HG03095 (cell line): ENCODE results near the gene LAMA1.

Experiments
- ATAC-seq: cut with Tn5 transposase; IDR thresholded peaks from one replicate; pipeline ENCODE4 v1.9.1; 2021; ENCODE audit warnings: moderate library complexity; ENCODE audit not compliant: unreplicated experiment

Gene LAMA1

DNA sequence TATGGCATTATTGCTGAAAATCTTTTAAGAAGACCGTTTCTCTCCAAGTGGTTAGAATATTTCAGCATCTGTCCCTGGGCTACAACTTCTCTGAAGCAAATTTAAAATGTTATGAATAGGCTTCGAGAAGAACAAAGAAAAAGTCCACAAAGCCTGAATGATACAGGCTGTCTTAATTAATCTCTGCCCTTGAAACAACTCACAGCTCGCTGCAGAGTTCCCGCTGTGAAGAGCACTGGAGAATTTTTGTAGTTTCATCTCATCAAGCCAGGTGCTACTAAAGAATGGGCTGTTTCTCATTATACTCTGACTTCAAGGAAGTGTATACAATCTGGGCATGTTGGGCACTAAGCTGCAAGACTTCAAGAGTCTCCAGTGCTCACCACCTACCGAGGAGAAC is 67.6 kb downstream of the LAMA1 start:
- ATAC-seq: no peak

GRCh38 chr18:7048081-7048480 is 69.5 kb downstream of the LAMA1 start:
- ATAC-seq: no peak

- ATAC-seq: no peak
These were observed 70.3 kb downstream of the LAMA1 start for GRCh38 chr18:7047336-7047735.

- ATAC-seq: no peak
These were observed 79.2 kb downstream of the LAMA1 start for GRCh38 chr18:7038330-7038851.

GRCh38 chr18:7037470-7037869 is 80.1 kb downstream of the LAMA1 start:
- ATAC-seq: no peak

- no peak for ATAC-seq
These were observed 81.8 kb downstream of the LAMA1 start for GRCh38 chr18:7035807-7036206.

DNA sequence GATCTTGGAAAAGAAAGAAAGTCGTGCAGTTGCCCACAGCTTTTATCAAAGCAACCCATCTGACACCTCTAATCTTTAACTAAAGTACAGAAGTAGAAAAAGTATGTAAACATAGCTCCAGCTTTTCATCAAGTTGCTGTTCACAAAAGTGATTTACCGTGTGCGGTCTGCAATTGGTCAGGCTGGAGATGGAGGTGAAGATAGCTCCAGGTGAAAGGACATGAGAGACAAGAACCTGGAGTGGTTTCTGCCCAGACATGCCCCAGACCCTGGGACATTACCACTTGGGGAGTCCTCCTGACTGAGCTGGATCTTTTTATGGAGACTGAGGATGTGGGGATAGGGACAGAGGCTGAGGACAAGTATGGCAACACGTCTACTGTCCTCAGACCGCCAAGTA is 82.7 kb downstream of the LAMA1 start:
- no peak for ATAC-seq

- ATAC-seq: no peak
These were observed 85.1 kb downstream of the LAMA1 start for GRCh38 chr18:7032537-7032936.

- ATAC-seq: no peak
These were observed 89.0 kb downstream of the LAMA1 start for GRCh38 chr18:7028625-7029024.

GRCh38 chr18:7025194-7025593 is 92.4 kb downstream of the LAMA1 start:
- no peak for ATAC-seq

GRCh38 chr18:7023581-7023980 is 94.0 kb downstream of the LAMA1 start:
- no peak for ATAC-seq

DNA sequence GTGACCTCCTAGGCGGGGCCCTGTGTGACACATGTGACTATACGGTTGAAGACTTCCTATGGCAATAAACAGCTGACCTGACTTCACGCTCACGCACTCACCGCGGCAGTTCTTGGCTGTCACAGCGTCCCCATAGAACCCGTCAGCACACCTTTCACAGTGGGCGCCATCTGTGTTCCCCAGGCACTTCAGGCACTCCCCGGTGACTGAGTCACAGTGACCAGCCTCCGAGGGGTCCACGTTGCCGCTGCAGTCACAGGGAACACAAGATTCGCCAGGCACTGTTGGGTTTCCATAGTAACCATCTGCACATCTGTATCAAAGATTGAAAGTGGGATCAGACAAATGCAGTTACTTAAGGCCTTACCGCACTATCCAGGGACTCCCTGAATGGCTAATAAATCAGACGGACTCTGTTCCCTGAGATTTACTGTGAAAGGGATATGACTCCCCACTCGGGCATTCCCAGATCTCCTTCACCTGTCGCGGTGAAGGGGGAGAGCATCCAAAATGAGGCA is 94.5 kb downstream of the LAMA1 start:
- no peak for ATAC-seq

GRCh38 chr18:7021994-7022840 is 95.4 kb downstream of the LAMA1 start:
- no peak for ATAC-seq

GRCh38 chr18:7020995-7021777 is 96.4 kb downstream of the LAMA1 start:
- no peak for ATAC-seq

- ATAC-seq: no peak
These were observed 100.6 kb downstream of the LAMA1 start for GRCh38 chr18:7017013-7017412.

DNA sequence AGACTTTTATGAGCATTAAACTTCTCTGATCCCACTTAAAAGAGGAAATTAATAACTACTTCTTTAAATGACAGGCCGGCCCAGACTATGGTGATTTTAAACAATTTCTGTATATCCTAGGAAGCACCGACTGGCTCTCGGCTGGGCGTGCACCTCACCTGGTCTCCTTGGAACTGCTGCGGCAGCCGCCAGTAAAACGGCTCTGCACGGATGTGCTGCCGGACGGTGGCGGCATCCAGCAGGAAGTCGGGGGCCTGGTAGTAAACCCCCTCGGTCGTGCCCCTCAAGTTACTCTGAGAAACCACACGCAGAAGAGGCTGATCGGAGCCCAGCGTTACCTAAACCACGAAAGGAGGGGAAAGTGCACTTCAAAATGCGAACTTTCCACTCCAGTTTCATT is 106.5 kb downstream of the LAMA1 start:
- ATAC-seq: no peak

DNA sequence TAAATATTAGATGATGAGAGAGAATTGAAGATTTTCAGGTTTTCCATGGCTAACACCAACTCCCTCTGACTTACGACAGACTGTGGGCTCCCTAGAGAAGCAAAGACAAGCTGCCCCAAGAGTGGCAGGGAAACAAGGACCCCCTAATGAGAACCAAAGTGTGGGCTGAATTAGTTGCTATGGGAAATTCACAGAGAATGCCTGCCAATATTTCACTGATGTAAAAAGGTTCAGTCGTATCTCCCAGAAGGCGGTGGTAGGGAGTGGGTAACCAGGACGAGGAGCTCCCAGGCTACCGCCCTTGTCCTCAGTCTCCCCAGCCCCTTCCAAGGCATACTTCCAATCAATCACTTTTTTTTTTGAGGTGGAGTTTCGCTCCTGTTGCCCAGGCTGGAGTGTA is 113.6 kb downstream of the LAMA1 start:
- no peak for ATAC-seq

DNA sequence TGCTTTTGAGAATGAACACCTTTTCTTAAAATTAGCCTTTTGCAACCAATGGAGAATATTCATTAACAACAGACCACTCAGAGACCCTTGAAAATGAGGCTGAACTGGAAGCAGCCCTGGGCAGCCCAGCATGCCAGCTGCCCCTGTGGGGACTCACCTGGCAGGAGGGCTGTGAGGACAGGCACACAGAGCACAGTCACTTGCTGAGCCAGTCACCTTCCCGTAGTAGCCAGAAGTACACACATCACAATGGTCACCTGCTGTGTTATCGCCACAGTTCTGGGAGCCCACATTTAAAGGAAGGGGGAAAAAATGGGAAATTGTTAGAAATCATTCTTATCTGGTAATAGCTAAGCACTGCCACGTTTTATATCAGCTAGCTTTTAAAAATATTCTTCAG is 115.5 kb downstream of the LAMA1 start:
- no peak for ATAC-seq

GRCh38 chr18:7000484-7001096 is 117.0 kb downstream of the LAMA1 start:
- ATAC-seq: no peak

DNA sequence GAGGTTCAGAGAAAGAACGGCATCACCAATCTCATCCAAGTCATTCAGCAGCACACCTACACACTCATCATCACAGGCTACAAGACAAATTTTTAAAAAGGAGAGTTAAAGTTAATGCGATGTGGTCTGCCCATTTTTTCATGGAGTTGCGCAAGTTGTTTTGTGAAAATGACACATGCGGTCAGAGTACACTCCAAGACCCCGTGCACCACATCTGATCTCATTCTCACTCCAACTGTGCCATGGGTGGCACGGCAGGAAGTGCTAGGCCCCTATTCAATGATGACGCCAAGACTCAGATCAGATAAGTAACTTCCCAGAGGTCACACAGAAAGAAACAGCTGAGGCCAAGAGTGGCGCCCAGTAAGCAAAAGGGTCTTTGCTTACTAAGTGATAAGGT is 119.8 kb downstream of the LAMA1 start:
- ATAC-seq: no peak

DNA sequence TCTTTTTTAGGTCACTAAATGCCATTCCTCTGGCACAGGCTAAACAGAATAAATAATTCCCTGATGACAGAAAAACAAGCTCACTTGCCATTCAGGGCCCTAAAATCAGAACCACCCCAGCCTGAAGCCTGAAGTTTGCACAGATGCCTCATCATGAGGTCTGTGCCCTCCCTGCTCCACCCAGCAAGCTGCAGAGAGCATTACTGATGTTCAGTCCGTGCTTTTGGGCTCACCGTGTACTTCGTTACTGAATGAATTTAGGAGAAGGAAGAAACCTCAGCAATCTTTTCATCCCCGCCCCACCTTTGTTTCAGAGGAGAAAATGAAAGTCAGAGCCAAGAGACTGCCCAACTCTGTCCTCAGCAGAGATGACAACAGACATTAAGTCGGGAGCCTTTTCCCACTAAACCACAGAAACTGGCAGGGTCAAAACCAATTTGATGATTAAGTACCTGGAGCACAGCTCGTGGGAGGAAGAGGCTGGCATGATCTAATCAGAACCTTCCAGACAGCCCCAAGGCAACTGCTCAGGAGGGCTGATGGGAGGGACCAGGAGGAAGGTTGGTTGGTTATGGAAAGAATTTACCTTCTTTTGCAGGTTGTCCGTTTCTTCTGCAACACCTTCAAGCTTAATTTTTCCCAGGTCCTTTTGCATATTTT is 122.7 kb downstream of the LAMA1 start:
- no peak for ATAC-seq
